Uterus (tissue), 4 donors: Measurements from ENCODE around the gene ZNF618. TPM values are rescaled to one million over a fixed set of nuclear protein-coding genes. Genes with fewer than 3 reads are reported as not detected.

ENCODE experiments used
- DNase-seq, 2 donors: peaks; one replicate each; pipeline ENCODE4 v3.0.0-alpha.2; 2019 to 2020
- H3K27ac ChIP-seq, 2 donors: fragments of 200-600 bp; sonication (generic); 1 replicate in 1 of 2; 2 replicates in 1 of 2; pipeline ENCODE4 v1.5.1; 2016 to 2018
- H3K27me3 ChIP-seq, 2 donors: fragments of 200-600 bp; sonication (generic); one replicate each; pipeline ENCODE4 v1.5.1; 2018 to 2019; ENCODE audit warnings: control low read depth in 1 of 2
- H3K36me3 ChIP-seq, 2 donors: fragments of 200-600 bp; sonication (generic); one replicate each; pipeline ENCODE4 v1.5.1; 2019; ENCODE audit warnings: control low read depth in 1 of 2
- H3K4me1 ChIP-seq, 2 donors: fragments of 200-600 bp; sonication (generic); one replicate each; pipeline ENCODE4 v1.5.1; 2018 to 2019; ENCODE audit warnings: control low read depth in 1 of 2
- H3K4me3 ChIP-seq, 2 donors: fragments of 200-600 bp; sonication (generic); 1 replicate in 1 of 2; 2 replicates in 1 of 2; pipeline ENCODE4 v1.5.1; 2018 to 2019; ENCODE audit warnings: mild to moderate bottlenecking in 1 of 2
- H3K9me3 ChIP-seq, 2 donors: fragments of 200-600 bp; sonication (generic); one replicate each; pipeline ENCODE4 v1.5.1; 2019; ENCODE audit warnings: control low read depth in 1 of 2
- CTCF ChIP-seq, 4 experiments: fragments of 200-600 bp in 2 of 4; fragments of 450-650 bp in 2 of 4; sonication (generic) in 2 of 4; IDR thresholded peaks; one replicate each; pipeline ENCODE4 v1.5.1; 2016 to 2019; ENCODE audit warnings: antibody characterized with exemption in 4 of 4, mild to moderate bottlenecking in 2 of 4, moderate library complexity in 1 of 4
- POLR2A ChIP-seq, 2 donors: fragments of 450-650 bp; IDR thresholded peaks; one replicate each; pipeline ENCODE4 v1.6.1; 2016; ENCODE audit warnings: antibody characterized with exemption in 2 of 2, mild to moderate bottlenecking in 1 of 2, moderate library complexity in 1 of 2
- intact Hi-C: fragments of 100-400 bp; cut with DNase I; formaldehyde crosslinking; loops from one replicate; pipeline ENCODE4 v1.15.1; 2023; ENCODE audit warnings: low total_unique reads
- total RNA-seq, 4 donors: library from RNA; depleted of rRNA in 3 of 4; stranded (reverse); fragments of >200 nt in 3 of 4; gene quantifications; one replicate each; pipeline versions ENCODE4 v1.1.0 to v1.2.4, GENCODE V29; 2014 to 2023
- donor health status: DM: yes; HTN: yes; CAD: no.

ZNF618 gene
- total RNA-seq, 4 donors from 2014 or later, result 3.8 to 24.2 (median 12.3) TPM

- no peak for TF ChIP-seq CTCF (IDR thresholded peaks at IDR 0.05)
- TF ChIP-seq POLR2A (IDR thresholded peaks at IDR 0.05), result no peak
- no peaks in the 10 kb centered on the region for H3K27me3 ChIP-seq
- no peak overlapping the region for H3K4me3 ChIP-seq
- H3K36me3 ChIP-seq, result no peaks in the 10 kb centered on the region
- H3K4me1 ChIP-seq, result no peaks in the 10 kb centered on the region
- H3K9me3 ChIP-seq, result no peaks in the 10 kb centered on the region
- no peak overlapping the region for H3K27ac ChIP-seq
- DNase-seq, result peak in 1 of 2 donors; percentile 4
- intact Hi-C loops, result no loop called here
Observed at GRCh38 chr9:114005371-114006154, 129.5 kb downstream of the ZNF618 start.

GRCh38 chr9:114006155-114006550, 130.0 kb downstream of the ZNF618 start:
- Histone ChIP-seq H3K4me1 (no peaks in the 10 kb centered on the region), H3K4me3 (no peak overlapping the region), H3K9me3 (no peaks in the 10 kb centered on the region), H3K36me3 (no peaks in the 10 kb centered on the region), H3K27me3 (no peaks in the 10 kb centered on the region), H3K27ac (no peak overlapping the region)
- peak in 1 of 2 donors; percentile 8 for DNase-seq
- TF ChIP-seq POLR2A (IDR thresholded peaks at IDR 0.05) (no peak), CTCF (IDR thresholded peaks at IDR 0.05) (no peak)
- intact Hi-C loops, result no loop called here

- Histone ChIP-seq H3K36me3 (no peaks in the 10 kb centered on the region), H3K27ac (no peak overlapping the region), H3K9me3 (no peaks in the 10 kb centered on the region), H3K4me1 (no peaks in the 10 kb centered on the region), H3K27me3 (no peaks in the 10 kb centered on the region), H3K4me3 (no peak overlapping the region)
- intact Hi-C loops, result no loop called here
- DNase-seq, result peak; percentile 15
- no peak for TF ChIP-seq POLR2A (IDR thresholded peaks at IDR 0.05)
- no peak for TF ChIP-seq CTCF (IDR thresholded peaks at IDR 0.05)
Observed at GRCh38 chr9:114006931-114007691, 131.0 kb downstream of the ZNF618 start.

- H3K36me3 ChIP-seq, result no peaks in the 10 kb centered on the region
- intact Hi-C loops, result no loop called here
- no peak overlapping the region for H3K27ac ChIP-seq
- peak in 1 of 2 donors; percentile 7 for DNase-seq
- H3K27me3 ChIP-seq, result no peaks in the 10 kb centered on the region
- H3K4me3 ChIP-seq, result no peak overlapping the region
- TF ChIP-seq POLR2A (IDR thresholded peaks at IDR 0.05), result no peak
- TF ChIP-seq CTCF (IDR thresholded peaks at IDR 0.05), result no peak
- H3K9me3 ChIP-seq, result no peaks in the 10 kb centered on the region
- H3K4me1 ChIP-seq, result no peaks in the 10 kb centered on the region
Observed at GRCh38 chr9:114007991-114008666, 132.0 kb downstream of the ZNF618 start.
